Endodermal cell (in vitro differentiated cells): ENCODE results near the gene SLC27A6. TPM values are rescaled to one million over a fixed set of nuclear protein-coding genes. Genes with fewer than 3 reads are reported as not detected.

Experiments used
- DNase-seq: peaks from one replicate; pipeline ENCODE4 v3.0.0-alpha.2; 2017
- H3K27ac ChIP-seq: 2 replicates; pipeline ENCODE4 v1.5.1; 2013; ENCODE audit warnings: mild to moderate bottlenecking, low read depth, low read length, moderate library complexity
- H3K27me3 ChIP-seq: 2 replicates; pipeline ENCODE4 v1.6.1; 2013; ENCODE audit warnings: mild to moderate bottlenecking, low read length, moderate library complexity; ENCODE audit not compliant: insufficient read depth, control insufficient read depth, poor library complexity, severe bottlenecking
- H3K36me3 ChIP-seq: 2 replicates; pipeline ENCODE4 v1.7.0; 2013; ENCODE audit warnings: mild to moderate bottlenecking, low read length, moderate library complexity; ENCODE audit not compliant: control insufficient read depth, insufficient read depth
- H3K4me1 ChIP-seq: one replicate; pipeline ENCODE4 v1.7.0; 2013; ENCODE audit warnings: low read length; ENCODE audit not compliant: control insufficient read depth, insufficient read depth
- H3K4me3 ChIP-seq: 2 replicates; pipeline ENCODE4 v1.5.1; 2013; ENCODE audit warnings: mild to moderate bottlenecking, low read length, moderate library complexity
- H3K9ac ChIP-seq: 2 replicates; pipeline ENCODE4 v1.6.1; 2013; ENCODE audit warnings: mild to moderate bottlenecking, low read length, moderate library complexity; ENCODE audit not compliant: poor library complexity, severe bottlenecking; ENCODE audit errors: extremely low read depth
- H3K9me3 ChIP-seq: 2 replicates; pipeline ENCODE4 v1.6.1; 2013; ENCODE audit warnings: mild to moderate bottlenecking, low read length, moderate library complexity; ENCODE audit not compliant: control insufficient read depth
- H3K27ac Mint-ChIP-seq: 2 replicates; pipeline ENCODE4 v1.8.0; 2020; ENCODE audit warnings: mixed read lengths
- H3K27me3 Mint-ChIP-seq: 2 replicates; pipeline ENCODE4 v1.8.0; 2021; ENCODE audit warnings: mild to moderate bottlenecking, mixed read lengths; ENCODE audit not compliant: insufficient read depth
- H3K36me3 Mint-ChIP-seq: 2 replicates; pipeline ENCODE4 v1.8.0; 2020; ENCODE audit warnings: low read depth, mixed read lengths
- H3K4me1 Mint-ChIP-seq: 2 replicates; pipeline ENCODE4 v1.8.0; 2020; ENCODE audit warnings: mixed read lengths
- H3K4me3 Mint-ChIP-seq: 2 replicates; pipeline ENCODE4 v1.8.0; 2020; ENCODE audit warnings: mild to moderate bottlenecking, moderate library complexity, mixed read lengths
- H3K9me3 Mint-ChIP-seq: 2 replicates; pipeline ENCODE4 v1.8.0; 2020; ENCODE audit warnings: mild to moderate bottlenecking, mixed read lengths
- CTCF ChIP-seq: fragments of 200-600 bp; sonication (generic); conservative IDR thresholded peaks from 2 replicates; pipeline ENCODE4 v1.5.0; 2021; ENCODE audit warnings: antibody characterized with exemption, mild to moderate bottlenecking
- WGBS, 2 experiments: methylation state at CpG; one replicate each; pipeline versions ENCODE4 v1.1.5 to v1.1.7; 2013; ENCODE audit warnings: missing lambda C conversion rate in 2 of 2, mixed read lengths in 1 of 2; ENCODE audit not compliant: insufficient coverage in 1 of 2, insufficient read length in 1 of 2; 5-methylcytosine and 5-hydroxymethylcytosine counted together
- total RNA-seq, 2 donors: library from RNA; stranded (reverse); fragmentation: NEBNext Ultra II Directional in 1 of 2; extraction: Animal tissue kit (Norgen Biotek cat#: 25700) in 1 of 2; gene quantifications; 2 replicates in 1 of 2; 3 replicates in 1 of 2; pipeline ENCODE4 v1.2.1, GENCODE V29; 2021

SLC27A6 gene
- total RNA-seq, 2 donors from 2014 or later: 3.3 to 7.2 TPM

GRCh38 chr5:129079496-129079895 is 114.2 kb downstream of the SLC27A6 start:
- Mint-ChIP-seq H3K27ac (no peak overlapping the region), H3K4me3 (no peak overlapping the region), H3K27me3 (peaks cover 3% of the 10 kb centered on the region), H3K4me1 (no peaks in the 10 kb centered on the region), H3K36me3 (no peaks in the 10 kb centered on the region), H3K9me3 (no peaks in the 10 kb centered on the region)
- no peaks in the 10 kb centered on the region for H3K4me1 ChIP-seq
- H3K27ac ChIP-seq: no peak overlapping the region
- H3K9me3 ChIP-seq: no peaks in the 10 kb centered on the region
- H3K9ac ChIP-seq: no peak overlapping the region
- no peaks in the 10 kb centered on the region for H3K36me3 ChIP-seq
- H3K27me3 ChIP-seq: no peaks in the 10 kb centered on the region
- no peak for DNase-seq
- TF ChIP-seq CTCF: no peak
- H3K4me3 ChIP-seq: no peak overlapping the region

GRCh38 chr5:129080766-129081165 is 115.5 kb downstream of the SLC27A6 start:
- peaks cover 3% of the 10 kb centered on the region for H3K27me3 Mint-ChIP-seq
- H3K36me3 Mint-ChIP-seq: no peaks in the 10 kb centered on the region
- no peak overlapping the region for H3K27ac ChIP-seq
- no peaks in the 10 kb centered on the region for H3K4me1 Mint-ChIP-seq
- no peaks in the 10 kb centered on the region for H3K9me3 ChIP-seq
- no peaks in the 10 kb centered on the region for H3K9me3 Mint-ChIP-seq
- no peak overlapping the region for H3K4me3 ChIP-seq
- no peak overlapping the region for H3K4me3 Mint-ChIP-seq
- no peaks in the 10 kb centered on the region for H3K36me3 ChIP-seq
- no peak for TF ChIP-seq CTCF
- no peaks in the 10 kb centered on the region for H3K27me3 ChIP-seq
- 94 to 96% methylated on average over 6 of the region's 7 CpGs for WGBS, 2 experiments
- H3K9ac ChIP-seq: no peak overlapping the region
- DNase-seq: no peak
- H3K27ac Mint-ChIP-seq: no peak overlapping the region
- no peaks in the 10 kb centered on the region for H3K4me1 ChIP-seq

GRCh38 chr5:129082225-129083136 is 117.2 kb downstream of the SLC27A6 start:
- H3K9ac ChIP-seq: no peak overlapping the region
- whole genome bisulfite sequencing, 2 experiments: 95 to 98% methylated on average over 6 of the region's 6 CpGs
- H3K4me3 ChIP-seq: no peak overlapping the region
- no peak for TF ChIP-seq CTCF
- H3K9me3 Mint-ChIP-seq: no peaks in the 10 kb centered on the region
- H3K27me3 ChIP-seq: no peaks in the 10 kb centered on the region
- no peaks in the 10 kb centered on the region for H3K4me1 ChIP-seq
- no peak overlapping the region for H3K27ac Mint-ChIP-seq
- H3K4me3 Mint-ChIP-seq: no peak overlapping the region
- no peaks in the 10 kb centered on the region for H3K36me3 ChIP-seq
- peaks cover 5% of the 10 kb centered on the region for H3K27me3 Mint-ChIP-seq
- H3K36me3 Mint-ChIP-seq: no peaks in the 10 kb centered on the region
- no peaks in the 10 kb centered on the region for H3K9me3 ChIP-seq
- no peak overlapping the region for H3K27ac ChIP-seq
- DNase-seq: no peak
- H3K4me1 Mint-ChIP-seq: no peaks in the 10 kb centered on the region

Other genes with a start within 250 kb of the SLC27A6 start
- gene ISOC1, start 129.3 kb downstream of the SLC27A6 start, total RNA-seq: 10 to 100 TPM; 48.5 to 56.7 TPM